KBM-7 (cell line): ENCODE data around the gene LYVE1.

Experiments
- DNase-seq: peaks from one replicate; pipeline ENCODE4 v3.0.0-alpha.2; 2015
- in situ Hi-C: fragments of 300-500 bp; cut with MboI; formaldehyde crosslinking; loops from 2 replicates; pipeline ENCODE4 v1.14.3; 2020; ENCODE audit warnings: low sequenced_read_pairs, low pct_unique_long_range_greater_than_20kb, mixed read lengths

LYVE1 gene

DNA sequence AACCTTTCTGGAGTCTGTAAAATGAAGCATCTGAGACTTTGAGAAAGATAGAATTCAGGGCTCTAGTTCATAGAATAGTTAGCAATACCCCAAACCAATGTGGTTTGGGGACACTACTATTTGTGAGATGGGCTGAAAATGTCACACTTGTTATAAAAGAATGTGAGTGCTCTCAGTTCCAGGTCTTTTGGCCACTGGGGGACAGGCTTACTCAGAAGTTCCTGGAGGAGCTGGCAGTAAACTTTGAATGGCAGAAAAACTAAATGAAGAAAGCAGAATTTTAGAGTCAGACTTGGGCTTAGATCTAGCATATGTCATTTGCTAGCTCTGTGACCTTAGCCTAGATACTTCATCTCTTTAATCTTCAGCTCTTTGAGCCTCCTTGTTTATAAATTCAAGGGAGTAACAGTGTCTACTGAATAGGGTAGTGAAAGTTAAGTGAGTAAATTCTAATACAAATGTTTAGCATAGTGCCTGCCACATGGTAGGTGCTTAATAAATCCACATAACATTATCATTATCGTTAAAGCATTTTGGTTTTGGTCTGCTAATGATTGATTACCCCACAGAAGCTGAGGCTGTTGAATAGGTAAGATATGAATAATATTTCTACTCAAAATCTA lies 3.7 kb downstream of the LYVE1 start:
- peak; percentile 29 for DNase-seq

DNA sequence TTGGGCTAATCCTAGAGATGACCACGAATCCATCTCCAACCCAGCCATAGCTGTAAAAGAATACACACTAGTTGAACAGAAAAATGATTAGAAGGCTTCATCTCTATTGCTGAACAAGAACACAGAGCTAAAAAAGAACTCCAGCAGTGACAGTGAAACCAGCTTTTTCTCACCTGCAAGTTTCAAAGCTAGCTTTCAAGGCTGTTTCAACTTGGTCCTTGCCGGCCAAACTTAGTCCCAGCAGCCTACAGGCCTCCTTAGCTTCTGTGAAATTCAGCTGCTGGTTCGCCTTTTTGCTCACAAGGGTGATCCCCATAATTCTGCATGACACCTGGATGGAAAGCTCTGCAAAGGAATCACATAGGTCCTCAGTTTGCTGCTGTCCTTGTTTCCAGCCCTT lies 4.4 kb downstream of the LYVE1 start:
- in situ Hi-C loops, result no loop called here
- DNase-seq, result no peak

More for the DNA sequence above, 3.7 kb downstream of the LYVE1 start:
- in situ Hi-C loops, result no loop called here

DNA sequence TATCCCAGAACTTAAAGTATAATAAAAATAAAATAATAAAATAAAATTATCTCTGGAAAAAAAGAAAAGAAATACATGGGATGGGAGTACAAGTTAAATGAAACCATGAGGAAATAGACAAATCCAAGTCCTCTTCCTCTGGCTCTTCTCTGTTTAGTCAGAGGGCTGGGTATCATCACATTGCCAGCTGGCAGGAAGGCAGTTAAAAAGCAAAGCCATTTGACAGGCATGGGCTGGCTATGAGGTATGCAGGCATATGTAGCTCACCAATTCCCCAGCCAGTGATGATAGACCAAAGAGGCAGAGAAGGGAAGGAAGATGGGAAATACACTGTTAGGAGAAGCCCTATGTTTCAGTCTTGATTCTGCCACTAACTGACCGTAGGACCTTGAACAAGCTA lies 6.5 kb downstream of the LYVE1 start:
- in situ Hi-C loops, result no loop called here
- no peak for DNase-seq

DNA sequence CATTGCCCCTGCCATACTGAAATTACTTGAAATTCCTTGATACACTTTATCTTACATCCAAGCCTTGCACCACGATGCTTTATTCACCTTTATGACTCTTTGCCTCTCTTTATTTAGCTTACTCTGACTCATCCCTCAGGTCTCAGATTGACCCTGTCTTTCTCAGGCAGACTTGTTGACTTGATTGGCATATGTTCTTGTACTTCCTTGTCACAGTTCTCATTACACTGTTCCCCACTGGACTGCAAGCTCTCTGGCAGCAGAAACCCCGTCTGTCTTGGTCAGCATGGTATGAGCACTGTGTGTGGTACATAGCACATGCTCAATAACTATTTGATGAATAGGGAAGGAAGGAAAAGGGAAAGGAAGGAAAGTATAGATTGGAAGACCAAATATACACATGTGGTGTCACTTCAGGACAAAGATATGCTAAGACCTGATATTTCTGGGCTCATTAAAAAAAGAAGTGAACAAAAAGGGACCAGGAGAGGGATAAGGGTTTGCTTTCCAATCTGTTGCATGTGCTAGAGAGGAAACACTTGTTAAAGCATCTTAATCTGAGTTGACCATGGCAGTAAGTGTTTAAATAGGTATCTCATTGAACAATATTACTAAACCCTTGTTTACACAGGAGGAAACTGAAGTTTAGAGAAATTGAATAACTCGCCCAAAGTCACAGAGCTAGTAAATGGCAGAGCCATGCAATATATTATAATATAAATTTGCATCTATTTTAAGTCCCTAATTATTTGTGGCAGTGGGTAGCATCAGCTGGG lies 7.2 kb downstream of the LYVE1 start:
- no peak for DNase-seq
- in situ Hi-C loops, result no loop called here

DNA sequence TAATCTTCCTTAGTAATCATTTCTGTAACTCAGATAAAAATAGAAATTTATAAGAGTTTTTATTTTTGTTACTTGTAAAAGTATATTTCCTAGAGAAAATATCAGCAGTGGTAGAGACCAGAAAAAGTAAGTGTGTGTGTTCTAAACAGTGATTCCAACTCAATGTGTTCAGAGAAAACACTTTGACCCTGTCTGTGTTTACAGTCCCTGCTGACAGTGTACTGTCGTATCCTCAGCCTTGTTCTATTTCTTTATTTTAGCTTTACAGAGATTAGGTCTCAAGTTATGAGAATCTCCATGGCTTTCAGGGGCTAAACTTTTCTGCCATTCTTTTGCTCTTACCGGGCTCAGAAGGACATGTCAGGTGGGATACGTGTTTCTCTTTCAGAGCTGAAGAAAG lies 10.2 kb downstream of the LYVE1 start:
- in situ Hi-C loops, result no loop called here

DNA sequence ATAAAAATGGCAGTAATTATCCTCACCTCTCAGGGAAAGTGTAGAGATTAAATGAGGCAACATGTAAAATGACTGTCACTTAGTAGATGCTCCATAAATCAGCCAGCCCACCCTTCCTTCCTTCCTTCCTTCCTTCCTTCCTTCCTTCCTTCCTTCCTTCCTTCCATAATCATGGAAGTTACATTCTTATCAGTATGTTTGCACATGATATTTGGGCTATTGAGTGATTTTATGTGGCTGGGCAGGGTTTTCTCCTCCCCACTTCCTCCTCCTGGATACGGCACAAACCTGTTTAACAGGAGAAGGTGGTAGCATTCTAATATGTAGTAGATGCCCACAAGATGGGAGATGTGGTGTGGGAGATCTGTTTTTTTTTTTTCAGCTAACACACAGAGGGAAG lies 11.9 kb downstream of the LYVE1 start:
- no peak for DNase-seq
- in situ Hi-C loops, result no loop called here

More for the DNA sequence above, 10.2 kb downstream of the LYVE1 start:
- no peak for DNase-seq

DNA sequence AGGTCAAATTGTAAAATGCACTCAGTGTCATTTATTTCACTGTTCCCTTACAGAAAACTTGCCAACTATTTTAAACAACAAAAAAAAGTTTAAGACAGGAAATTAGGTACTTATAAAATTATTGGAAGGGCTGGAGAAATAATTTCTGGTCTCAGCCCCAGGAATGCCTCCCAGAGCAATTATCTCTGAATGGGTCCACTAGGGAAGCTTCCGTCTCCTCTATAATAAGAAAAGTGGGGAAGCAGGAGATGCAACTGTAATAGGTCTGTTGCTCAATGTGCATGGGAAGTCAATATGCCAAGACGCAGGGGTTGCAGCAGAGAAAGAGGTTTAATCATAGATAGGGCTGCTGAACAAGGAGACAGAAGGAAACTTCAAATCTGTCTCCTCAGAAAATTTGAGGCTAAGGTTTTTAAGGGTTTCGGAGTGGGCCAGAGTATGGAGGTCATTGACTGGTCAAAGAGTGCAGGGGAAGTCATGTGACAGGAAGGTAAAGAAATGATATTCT lies 16.6 kb downstream of the LYVE1 start:
- in situ Hi-C loops, result no loop called here
- DNase-seq, result no peak

DNA sequence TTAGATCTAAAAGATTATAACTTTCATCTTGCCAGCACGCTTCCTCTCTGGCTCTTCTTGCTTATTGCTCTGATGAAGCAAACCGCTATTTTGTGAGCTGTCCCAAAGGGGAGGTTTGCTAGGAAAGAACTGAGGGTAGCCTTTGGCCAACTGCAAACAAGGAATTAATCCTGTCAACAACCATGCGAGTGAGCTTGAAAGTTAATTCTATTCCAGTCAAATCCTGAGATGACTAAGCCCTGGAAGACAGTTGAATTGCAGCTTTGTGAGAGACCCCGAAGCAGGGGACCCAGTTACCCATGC lies 17.2 kb downstream of the LYVE1 start:
- in situ Hi-C loops, result no loop called here
- DNase-seq, result no peak

DNA sequence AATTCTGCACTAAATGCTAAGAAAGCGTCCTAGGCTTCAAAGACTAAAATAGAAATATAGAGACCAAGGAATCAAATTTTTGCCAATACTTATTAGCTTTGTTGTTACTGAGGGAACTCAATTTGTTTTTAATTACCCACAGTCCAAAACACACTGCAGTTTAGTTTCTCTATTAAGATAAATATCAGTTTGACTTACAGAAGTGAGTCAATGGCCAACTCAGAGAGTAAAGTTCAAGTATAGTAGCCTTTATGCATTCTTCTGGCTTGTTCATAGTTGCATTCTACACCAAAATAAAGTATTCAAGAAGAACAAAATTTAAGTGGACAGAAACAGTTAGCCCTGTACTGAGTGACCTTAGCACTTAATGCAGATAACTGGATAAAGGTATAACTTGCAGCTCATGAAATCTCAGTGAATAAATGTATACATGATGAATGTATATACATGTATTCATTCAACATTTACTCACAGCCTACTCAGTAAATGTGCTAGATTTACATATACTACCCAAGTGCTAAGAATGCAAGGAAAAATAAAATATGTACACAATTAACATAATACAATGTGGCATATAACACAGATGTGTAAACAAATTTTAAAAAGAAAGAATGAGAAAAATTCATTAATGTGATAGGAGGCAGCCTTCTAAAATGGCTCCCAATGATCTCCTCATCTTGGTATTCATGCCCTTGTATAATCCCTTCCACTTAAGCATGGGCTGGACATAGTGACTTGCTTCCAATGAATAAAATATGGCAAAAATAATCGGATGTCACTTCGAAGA lies 17.8 kb downstream of the LYVE1 start:
- DNase-seq, result no peak
- in situ Hi-C loops, result no loop called here

DNA sequence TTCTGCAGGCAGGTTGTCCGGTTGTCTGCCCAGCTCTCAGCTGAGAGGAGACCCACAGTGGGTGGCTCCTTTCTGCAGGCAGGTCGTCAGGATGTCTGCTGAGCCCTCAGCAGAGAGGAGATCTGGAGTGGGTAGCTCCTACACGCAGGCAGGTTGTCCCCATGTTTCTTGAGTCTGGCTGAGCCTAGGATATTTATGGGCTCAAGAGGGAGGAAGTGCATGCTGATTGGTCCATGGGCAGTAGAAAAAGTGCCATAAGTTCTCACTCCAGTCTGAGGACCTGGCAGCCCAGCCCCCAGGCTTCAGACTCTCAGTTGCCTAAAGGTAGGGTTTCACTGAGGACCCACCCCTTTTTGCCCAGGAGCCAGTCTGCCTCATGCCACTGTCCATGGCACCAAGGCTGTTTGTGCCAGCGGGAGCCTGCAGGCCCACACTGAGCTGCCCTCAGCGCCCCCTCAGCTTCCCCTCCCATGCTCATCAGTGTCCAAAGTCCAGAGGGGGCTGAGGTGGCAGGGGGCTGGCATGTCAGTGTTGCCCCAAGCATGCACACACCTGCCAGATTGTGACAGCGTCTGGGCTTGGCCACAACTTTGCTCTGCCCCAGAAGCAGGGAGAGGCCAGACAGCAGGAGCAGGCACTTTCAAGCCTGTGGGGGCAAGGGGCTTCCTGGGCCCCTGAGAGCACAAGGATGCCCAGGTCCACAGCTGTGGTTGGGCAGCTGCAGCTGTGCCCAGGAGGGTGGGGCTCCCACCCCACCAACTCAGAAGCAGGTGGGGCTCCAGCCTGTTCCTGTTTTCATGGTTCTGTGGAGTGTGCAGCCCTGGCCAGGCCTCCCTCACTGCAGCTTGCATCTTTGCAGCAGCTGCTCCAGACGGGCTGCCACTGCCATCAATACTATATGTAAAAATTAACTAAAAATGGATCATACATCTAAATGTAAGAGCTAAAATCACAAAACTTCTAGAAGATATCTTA lies 23.7 kb downstream of the LYVE1 start:
- in situ Hi-C loops, result no loop called here
- DNase-seq, result peak; percentile 60

DNA sequence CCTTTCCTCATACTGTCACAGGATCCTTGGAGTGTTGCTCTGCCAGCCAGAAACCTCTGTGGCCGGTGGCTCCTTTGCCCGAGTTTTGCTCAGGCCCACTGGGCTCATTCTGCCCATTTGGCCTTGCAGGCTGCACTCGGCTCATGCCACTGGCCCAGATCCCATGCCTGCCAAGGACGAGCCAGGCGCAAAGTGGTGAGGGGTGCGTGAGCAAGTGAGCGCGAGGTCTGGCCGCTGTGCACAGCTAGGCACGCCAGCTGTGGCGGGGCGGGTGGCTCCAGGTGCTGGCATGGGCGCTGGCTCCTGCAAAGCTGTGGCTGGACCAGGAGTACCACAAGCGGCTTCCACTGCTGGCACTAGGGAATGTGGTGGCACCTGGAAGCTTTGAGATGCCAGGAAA lies 24.7 kb downstream of the LYVE1 start:
- DNase-seq, result no peak
- in situ Hi-C loops, result no loop called here

DNA sequence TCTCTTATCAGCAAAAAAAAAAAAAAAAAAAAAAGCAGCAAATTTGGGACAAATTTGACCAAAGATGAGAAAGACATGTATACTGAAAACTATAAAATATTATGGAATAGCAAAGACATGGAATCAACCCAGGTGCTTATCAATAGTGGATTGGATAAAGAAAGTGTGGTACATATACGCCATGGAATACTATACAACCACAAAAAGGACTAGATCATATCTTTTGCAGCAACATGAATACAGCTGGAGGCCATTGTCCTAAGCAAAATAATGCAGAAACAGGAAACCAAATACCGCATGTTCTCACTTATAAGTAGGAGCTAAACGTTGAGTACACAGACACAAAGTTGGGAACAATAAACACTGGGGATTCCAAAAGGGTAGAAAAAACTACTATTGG lies 25.7 kb downstream of the LYVE1 start:
- in situ Hi-C loops, result no loop called here

DNA sequence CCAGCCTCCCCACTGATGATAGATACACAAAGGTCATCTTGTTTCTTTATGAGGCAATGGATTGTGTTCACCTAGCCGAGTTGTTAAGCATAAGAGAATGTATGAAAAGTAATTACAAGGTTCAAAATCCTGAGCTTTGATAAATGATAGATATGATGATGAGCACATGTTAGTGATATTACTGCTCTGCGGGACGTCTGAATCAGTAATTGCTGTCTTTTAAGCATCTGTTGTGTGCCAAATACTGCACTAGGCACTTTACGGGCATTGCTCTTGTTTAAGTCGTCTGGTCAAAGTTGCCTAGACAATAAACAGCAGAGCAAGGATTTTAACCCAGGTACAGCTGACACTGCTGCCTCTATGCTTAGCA lies 26.9 kb downstream of the LYVE1 start:
- no peak for DNase-seq

More for the DNA sequence above, 25.7 kb downstream of the LYVE1 start:
- no peak for DNase-seq

DNA sequence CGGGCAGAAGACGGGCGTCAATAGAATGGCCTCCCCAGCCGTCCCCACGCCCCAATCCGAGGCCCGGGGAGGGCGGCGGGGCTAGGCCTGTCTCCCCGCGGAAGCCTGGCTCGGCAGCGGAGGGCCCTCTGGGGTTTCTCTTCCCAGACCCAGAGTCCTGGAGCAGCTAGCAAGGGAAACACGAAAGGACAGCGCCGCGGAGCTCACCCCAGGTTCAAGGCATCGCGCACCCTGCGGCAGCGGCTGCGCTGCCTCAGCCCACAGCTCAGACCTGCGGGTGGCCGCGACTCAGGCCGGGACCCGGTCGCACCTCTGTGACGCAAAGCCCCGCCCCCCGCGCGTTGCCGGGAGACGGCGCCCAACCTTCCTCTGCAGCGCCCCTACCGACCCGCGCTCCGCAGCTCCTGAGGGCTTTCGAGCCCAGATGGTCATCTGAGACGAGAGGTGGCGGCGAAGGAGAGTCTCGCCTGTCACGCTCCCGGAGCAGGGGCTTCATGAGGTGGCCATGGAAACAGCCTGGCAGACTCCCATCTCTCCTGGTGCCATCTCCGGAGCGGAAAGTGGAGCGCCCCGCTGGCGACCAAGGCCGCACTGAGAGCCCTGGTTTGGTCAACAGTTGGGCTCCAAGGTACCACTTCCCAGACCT lies 27.4 kb downstream of the LYVE1 start, which contains the start of gene RNF141:
TSS of gene RNF141 (minus strand) at position 273 of the 646 bp plus-strand sequence. CDS start 7,029 bp downstream, outside the sequence.
- peak; percentile 96 for DNase-seq
- in situ Hi-C loops, result no loop called here

More for the DNA sequence above, 26.9 kb downstream of the LYVE1 start:
- in situ Hi-C loops, result no loop called here

DNA sequence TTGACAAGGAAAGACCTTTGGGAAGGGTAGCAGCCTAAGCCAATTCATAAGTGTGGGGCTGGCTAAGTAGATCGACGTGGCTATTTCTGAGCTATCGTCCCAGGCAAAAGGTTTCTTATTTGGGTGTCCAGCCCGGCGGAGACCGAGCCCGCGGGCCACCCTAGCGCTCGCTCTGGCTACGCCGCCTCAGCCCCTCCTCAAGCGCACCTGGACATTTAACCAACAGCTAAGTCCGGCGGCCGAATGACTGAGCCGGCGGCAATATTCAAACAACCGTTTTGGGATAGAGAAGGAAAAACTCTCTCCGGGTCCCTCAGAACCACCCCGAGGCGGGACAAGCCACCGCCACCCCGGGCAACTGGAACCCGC lies 27.9 kb downstream of the LYVE1 start:
- no peak for DNase-seq
- in situ Hi-C loops, result no loop called here

DNA sequence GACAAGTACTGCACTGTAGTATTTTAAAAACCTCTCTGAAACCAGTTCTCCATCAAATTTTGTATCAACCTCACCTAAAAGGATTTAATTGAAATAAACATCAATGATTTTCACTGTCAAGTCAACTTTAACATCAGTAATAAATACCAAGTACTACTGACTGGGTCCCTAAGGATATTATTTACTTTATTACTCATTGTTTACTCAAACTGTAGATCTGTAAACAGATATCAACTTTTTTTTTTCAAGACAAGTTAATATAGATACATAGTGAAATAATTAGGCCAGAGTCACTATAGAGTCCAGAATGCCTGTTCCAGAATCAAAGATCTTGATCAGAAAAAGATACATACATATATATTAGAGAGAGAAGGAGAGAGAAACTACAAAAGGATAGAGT lies 29.1 kb downstream of the LYVE1 start:
- DNase-seq, result no peak
- in situ Hi-C loops, result no loop called here

DNA sequence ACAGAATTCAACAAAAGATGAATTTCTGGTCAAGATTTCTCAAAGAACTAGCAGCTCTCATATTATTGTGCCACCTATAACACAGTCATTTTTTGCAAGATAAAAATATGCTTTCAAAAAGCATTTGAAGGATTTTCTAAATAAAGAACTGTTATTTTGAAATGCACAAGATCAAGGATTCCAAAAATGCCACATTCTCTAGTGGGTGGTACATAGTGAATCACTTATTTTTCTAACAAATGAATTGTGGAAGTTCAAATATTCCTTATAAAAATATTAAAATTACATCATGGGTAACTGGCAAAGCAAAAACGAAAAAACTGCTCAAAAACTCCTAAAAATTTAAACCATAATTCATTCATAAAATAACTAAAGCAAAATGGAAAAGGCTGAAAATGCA lies 29.5 kb downstream of the LYVE1 start:
- no peak for DNase-seq
- in situ Hi-C loops, result no loop called here

DNA sequence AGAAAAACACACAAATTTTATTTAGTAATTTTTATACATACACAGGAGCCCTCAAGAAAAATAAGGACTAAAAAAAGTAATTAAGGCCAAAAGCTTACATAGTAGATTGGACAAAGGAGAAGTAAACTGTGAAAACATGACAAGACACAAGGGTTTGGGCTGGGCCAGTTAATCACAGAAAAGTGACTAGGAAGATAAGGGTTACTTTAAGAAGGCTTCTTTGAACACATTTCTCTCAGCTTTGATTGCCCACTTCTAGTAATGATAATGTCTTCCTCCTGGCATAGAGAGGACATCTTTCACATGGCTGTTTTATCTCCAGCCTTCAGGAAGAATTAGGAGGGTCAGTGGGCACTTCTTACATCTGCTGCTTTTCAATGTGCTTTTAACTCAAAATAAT lies 30.9 kb downstream of the LYVE1 start:
- DNase-seq, result no peak
- in situ Hi-C loops, result no loop called here

DNA sequence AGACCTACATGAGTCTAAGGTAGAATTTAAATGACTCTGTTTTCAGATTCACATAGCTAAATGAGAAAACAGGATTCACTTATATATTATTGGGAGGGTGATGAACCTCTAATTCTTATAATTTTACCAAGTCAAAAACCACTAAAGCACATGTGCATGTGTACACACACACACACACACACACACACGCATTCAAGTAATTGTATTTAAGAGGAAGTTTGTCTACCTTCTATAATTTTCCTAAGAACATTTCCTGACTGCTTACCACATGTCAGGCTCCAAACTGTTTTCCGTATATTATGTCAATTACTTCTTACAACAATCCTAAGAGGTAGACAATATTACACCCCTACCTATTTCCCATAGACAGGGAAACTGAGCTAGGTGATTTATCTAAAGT lies 34.1 kb downstream of the LYVE1 start:
- DNase-seq, result peak; percentile 58
- in situ Hi-C loops, result no loop called here
